HL-60 (cell line): ENCODE results near the gene HYDIN.

Source experiments
- DNase-seq, 2 experiments: peaks; one replicate each; pipeline ENCODE4 v3.0.0-alpha.2; 2010 to 2020; ENCODE audit warnings: low read depth in 1 of 2, low spot score in 1 of 2
- H3K27ac ChIP-seq: fragments of 250-450 bp; sonication (Bioruptor Pico); replicated peaks from 2 replicates; pipeline ENCODE4 v1.5.1; 2020; ENCODE audit warnings: mild to moderate bottlenecking, moderate library complexity
- H3K27me3 ChIP-seq: fragments of 250-450 bp; sonication (Bioruptor Pico); 2 replicates; pipeline ENCODE4 v1.5.1; 2021; ENCODE audit warnings: mild to moderate bottlenecking, moderate library complexity; ENCODE audit not compliant: insufficient read depth, poor library complexity, severe bottlenecking
- H3K4me3 ChIP-seq: replicated peaks from 2 replicates; pipeline ENCODE4 v1.5.1; 2011; ENCODE audit warnings: mild to moderate bottlenecking, control low read depth, low read length; ENCODE audit not compliant: insufficient read depth
- GABPA ChIP-seq: IDR thresholded peaks from 2 replicates; pipeline ENCODE4 v1.6.1; 2012; ENCODE audit warnings: low read depth
- POLR2AphosphoS5 ChIP-seq: IDR thresholded peaks from 2 replicates; pipeline ENCODE4 v1.6.1; 2012; ENCODE audit warnings: low read depth
- SPI1 ChIP-seq: IDR thresholded peaks from 2 replicates; pipeline ENCODE4 v1.6.1; 2012; ENCODE audit warnings: low read depth, mild to moderate bottlenecking, borderline replicate concordance
- TF ChIP-seq, protein P1 (sequence below): IDR thresholded peaks from 2 replicates; pipeline ENCODE4 v1.6.1; 2012; ENCODE audit warnings: low read depth; ENCODE audit not compliant: insufficient replicate concordance
- TF ChIP-seq, protein P2 (sequence below): IDR thresholded peaks from one replicate; pipeline ENCODE4 v1.5.1; 2011; ENCODE audit warnings: low read length, control low read depth, inconsistent platforms; ENCODE audit not compliant: insufficient read depth

HYDIN gene

DNA sequence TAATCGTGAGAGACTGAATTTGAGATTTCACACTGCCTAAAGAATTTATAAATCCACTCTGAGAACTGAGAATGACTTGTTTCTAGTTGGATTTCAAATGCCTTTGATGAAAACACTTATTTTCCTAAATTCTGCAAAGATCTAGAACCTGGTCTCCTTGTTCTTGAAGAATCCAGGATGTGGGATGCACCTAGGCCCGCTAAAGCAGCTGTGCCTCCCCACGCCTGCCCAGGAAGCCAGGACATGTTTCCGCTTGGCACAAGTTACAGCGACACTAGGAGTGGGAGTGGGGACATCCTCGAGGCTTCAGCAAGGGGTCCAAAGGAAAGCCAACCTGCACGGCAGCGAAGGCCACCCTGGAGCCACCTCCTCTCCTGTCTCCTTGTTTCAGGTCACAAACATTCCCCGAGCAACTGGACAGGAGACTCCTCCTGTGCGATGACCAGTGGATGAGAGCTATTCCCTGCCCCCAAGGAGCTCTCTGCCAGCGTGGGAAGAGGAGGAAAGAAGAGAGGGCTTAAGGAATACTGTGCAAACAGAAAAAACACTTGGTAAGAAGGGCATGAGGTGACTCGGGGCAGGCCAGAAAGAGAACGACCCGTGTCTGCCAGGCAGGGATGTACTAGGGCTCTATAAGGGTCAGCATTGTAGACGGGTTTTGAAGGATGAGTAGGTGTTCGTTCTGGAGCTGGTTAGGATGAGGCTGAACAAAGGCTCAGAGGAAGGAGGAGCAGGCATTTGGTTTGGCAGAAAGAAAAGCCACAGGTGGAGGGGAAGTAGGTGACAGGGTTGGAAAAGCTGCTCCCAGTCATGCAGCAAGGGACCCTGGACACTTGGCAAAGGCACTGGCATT is 440.7 kb downstream of the HYDIN start:
- H3K27ac ChIP-seq: no peak overlapping the region
- H3K27me3 ChIP-seq: no peaks in the 10 kb centered on the region
- DNase-seq: no peak

GRCh38 chr16:70788668-70789594 is 441.6 kb downstream of the HYDIN start:
- no peak for DNase-seq
- no peak for TF ChIP-seq POLR2AphosphoS5
- TF ChIP-seq, protein P1, sequence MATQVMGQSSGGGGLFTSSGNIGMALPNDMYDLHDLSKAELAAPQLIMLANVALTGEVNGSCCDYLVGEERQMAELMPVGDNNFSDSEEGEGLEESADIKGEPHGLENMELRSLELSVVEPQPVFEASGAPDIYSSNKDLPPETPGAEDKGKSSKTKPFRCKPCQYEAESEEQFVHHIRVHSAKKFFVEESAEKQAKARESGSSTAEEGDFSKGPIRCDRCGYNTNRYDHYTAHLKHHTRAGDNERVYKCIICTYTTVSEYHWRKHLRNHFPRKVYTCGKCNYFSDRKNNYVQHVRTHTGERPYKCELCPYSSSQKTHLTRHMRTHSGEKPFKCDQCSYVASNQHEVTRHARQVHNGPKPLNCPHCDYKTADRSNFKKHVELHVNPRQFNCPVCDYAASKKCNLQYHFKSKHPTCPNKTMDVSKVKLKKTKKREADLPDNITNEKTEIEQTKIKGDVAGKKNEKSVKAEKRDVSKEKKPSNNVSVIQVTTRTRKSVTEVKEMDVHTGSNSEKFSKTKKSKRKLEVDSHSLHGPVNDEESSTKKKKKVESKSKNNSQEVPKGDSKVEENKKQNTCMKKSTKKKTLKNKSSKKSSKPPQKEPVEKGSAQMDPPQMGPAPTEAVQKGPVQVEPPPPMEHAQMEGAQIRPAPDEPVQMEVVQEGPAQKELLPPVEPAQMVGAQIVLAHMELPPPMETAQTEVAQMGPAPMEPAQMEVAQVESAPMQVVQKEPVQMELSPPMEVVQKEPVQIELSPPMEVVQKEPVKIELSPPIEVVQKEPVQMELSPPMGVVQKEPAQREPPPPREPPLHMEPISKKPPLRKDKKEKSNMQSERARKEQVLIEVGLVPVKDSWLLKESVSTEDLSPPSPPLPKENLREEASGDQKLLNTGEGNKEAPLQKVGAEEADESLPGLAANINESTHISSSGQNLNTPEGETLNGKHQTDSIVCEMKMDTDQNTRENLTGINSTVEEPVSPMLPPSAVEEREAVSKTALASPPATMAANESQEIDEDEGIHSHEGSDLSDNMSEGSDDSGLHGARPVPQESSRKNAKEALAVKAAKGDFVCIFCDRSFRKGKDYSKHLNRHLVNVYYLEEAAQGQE: no peak
- TF ChIP-seq SPI1: no peak
- TF ChIP-seq GABPA: no peak
- TF ChIP-seq, protein P2, sequence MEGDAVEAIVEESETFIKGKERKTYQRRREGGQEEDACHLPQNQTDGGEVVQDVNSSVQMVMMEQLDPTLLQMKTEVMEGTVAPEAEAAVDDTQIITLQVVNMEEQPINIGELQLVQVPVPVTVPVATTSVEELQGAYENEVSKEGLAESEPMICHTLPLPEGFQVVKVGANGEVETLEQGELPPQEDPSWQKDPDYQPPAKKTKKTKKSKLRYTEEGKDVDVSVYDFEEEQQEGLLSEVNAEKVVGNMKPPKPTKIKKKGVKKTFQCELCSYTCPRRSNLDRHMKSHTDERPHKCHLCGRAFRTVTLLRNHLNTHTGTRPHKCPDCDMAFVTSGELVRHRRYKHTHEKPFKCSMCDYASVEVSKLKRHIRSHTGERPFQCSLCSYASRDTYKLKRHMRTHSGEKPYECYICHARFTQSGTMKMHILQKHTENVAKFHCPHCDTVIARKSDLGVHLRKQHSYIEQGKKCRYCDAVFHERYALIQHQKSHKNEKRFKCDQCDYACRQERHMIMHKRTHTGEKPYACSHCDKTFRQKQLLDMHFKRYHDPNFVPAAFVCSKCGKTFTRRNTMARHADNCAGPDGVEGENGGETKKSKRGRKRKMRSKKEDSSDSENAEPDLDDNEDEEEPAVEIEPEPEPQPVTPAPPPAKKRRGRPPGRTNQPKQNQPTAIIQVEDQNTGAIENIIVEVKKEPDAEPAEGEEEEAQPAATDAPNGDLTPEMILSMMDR: no peak
- Histone ChIP-seq H3K4me3 (no peak overlapping the region), H3K27me3 (no peaks in the 10 kb centered on the region), H3K27ac (no peak overlapping the region)

More for the DNA sequence above, 440.7 kb downstream of the HYDIN start:
- TF ChIP-seq, protein P2: no peak
- TF ChIP-seq GABPA (no peak), SPI1 (no peak), POLR2AphosphoS5 (no peak)
- TF ChIP-seq, protein P1: no peak
- H3K4me3 ChIP-seq: no peak overlapping the region

DNA sequence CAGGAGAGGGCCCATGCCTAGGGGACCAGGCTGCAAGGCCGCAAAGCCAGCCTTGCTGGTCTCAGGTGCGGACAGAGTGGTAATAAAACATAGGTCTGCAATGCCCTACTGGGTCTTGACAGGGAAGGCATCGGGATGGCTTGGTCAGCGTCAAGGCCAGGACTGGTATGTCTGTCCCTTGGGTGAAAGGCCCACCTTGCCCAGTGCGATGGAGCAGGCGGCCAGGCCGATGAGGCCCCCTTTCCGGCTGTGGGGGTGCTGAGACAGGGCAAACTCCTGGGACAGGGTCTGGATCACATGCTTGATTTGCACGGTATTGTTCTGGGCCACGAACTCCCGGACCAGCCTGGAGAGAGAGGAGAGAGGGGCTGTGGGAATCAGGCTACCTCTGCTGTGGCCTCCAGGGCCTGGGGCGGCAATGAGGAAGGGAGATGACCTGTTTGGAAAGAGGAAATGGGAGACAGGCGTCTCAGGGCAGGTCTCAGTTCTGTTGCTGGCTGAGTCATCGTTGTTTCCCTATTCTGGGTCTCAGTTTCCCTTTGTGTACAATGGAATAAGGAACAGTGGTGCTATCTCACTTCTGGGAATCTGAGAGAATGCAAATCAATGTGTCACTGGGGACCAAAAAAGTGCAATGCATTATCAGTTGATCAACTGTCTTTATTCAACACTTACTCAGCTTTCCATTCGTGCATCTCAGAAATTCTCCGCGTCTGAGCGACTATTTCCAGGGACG is 444.3 kb downstream of the HYDIN start:
- no peak for DNase-seq
- Histone ChIP-seq H3K4me3 (no peak overlapping the region), H3K27ac (no peak overlapping the region), H3K27me3 (no peaks in the 10 kb centered on the region)
- TF ChIP-seq POLR2AphosphoS5 (no peak; the same call in 1 of the 2 replicates), SPI1 (no peak), GABPA (no peak)
- TF ChIP-seq, protein P2: no peak
- TF ChIP-seq, protein P1: no peak
